ENCODE measurements around the gene GRB2.

GRCh38 chr17:75407655-75408352 is 2.3 kb upstream of the GRB2 start:
- TF ChIP-seq POLR2AphosphoS5 (IDR thresholded peaks at IDR 0.05) = no peak
- TF ChIP-seq POLR2A (IDR thresholded peaks at IDR 0.05) = no peak

Data from spleen (tissue), 3 donors.